HG03520 (cell line): ENCODE results near the gene KIF26B.

Experiments
- ATAC-seq: cut with Tn5 transposase; IDR thresholded peaks from one replicate; pipeline ENCODE4 v1.9.1; 2021; ENCODE audit warnings: mild to moderate bottlenecking, moderate library complexity; ENCODE audit not compliant: unreplicated experiment

The KIF26B gene

GRCh38 chr1:245131026-245131393 is 23.8 kb upstream of the KIF26B start:
- ATAC-seq, result no peak

GRCh38 chr1:245132771-245133170 is 22.0 kb upstream of the KIF26B start:
- no peak for ATAC-seq

GRCh38 chr1:245133995-245134715 is 20.6 kb upstream of the KIF26B start:
- no peak for ATAC-seq

- ATAC-seq, result no peak
These were observed 12.5 kb upstream of the KIF26B start for GRCh38 chr1:245142171-245142798.

- no peak for ATAC-seq
These were observed 11.8 kb upstream of the KIF26B start for GRCh38 chr1:245142976-245143375.

- no peak for ATAC-seq
These were observed 10.9 kb upstream of the KIF26B start for GRCh38 chr1:245143849-245144248.

GRCh38 chr1:245148069-245148468 is 6.7 kb upstream of the KIF26B start:
- no peak for ATAC-seq

GRCh38 chr1:245148861-245149260 is 5.9 kb upstream of the KIF26B start:
- ATAC-seq, result no peak

- ATAC-seq, result peak; percentile 32
These were observed 1.7 kb upstream of the KIF26B start for GRCh38 chr1:245153081-245153551.

- no peak for ATAC-seq
These were observed 995 bp upstream of the KIF26B start for GRCh38 chr1:245153552-245154428.

- no peak for ATAC-seq
These were observed 671 bp downstream of the KIF26B start for GRCh38 chr1:245155272-245156040.

GRCh38 chr1:245156041-245156735 is 1.4 kb downstream of the KIF26B start:
- ATAC-seq, result peak; percentile 90

- ATAC-seq, result no peak
These were observed 2.1 kb downstream of the KIF26B start for GRCh38 chr1:245156736-245157505.

- ATAC-seq, result no peak
These were observed 4.1 kb downstream of the KIF26B start for GRCh38 chr1:245158913-245159312.

- ATAC-seq, result no peak
These were observed 5.5 kb downstream of the KIF26B start for GRCh38 chr1:245160288-245160687.

GRCh38 chr1:245160741-245161400 is 6.1 kb downstream of the KIF26B start:
- ATAC-seq, result no peak

GRCh38 chr1:245161866-245162265 is 7.1 kb downstream of the KIF26B start:
- no peak for ATAC-seq

- no peak for ATAC-seq
These were observed 11.7 kb downstream of the KIF26B start for GRCh38 chr1:245166471-245166885.

GRCh38 chr1:245168086-245168485 is 13.3 kb downstream of the KIF26B start:
- ATAC-seq, result no peak
